Measurements from ENCODE around the gene INF2.
"Not testable (repeated sequence)": the region's sequence is repeated elsewhere in the genome, so short reads cannot be mapped to it uniquely, and the experiment has no call there.

INF2 gene

DNA sequence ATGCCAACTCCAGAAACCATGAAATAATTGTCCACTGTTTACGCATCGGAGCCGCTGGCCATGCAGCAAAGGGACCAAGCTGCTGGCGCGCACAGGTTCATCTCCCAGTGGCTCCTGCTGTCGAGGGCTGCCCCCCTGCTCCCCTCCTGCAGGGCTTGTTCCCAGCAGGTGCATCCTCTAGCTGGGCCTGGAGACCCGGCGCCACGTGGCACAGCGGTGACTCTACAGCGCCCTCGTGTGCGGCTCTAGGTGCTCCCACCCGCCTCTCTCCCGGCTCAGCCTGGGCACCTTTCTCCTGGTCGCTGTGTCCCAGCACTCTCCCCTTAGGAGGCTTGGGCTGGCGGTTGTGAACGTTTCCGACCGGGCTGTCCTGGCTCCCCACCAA lies 37.5 kb upstream of the INF2 start:
- no peak for DNase-seq
- H3K27ac ChIP-seq (ENCODE audit: insufficient read depth in 1 of 2, low read depth in 1 of 2, low read length in 2 of 2, poor library complexity in 1 of 2, severe bottlenecking in 2 of 2): no peak overlapping the region
- 92% methylated on average over 20 of the region's 20 CpGs for WGBS (ENCODE audit: insufficient coverage)
- peaks cover 0 to 27% (median 14%) of the 10 kb centered on the region in 5 experiments for H3K9me3 ChIP-seq (ENCODE audit: control extremely low read depth in 1 of 5, control insufficient read depth in 4 of 5, insufficient read depth in 2 of 5, low read depth in 1 of 5, low read length in 4 of 5)
- ChIA-PET POLR2A (interaction anchor here (0.5 kb wide), 1 partner anchor 221 kb away, joined by 3 read pairs; no protein-coding TSS in a partner anchor), CTCF (interaction anchor here (0.6 to 2.4 kb wide), 9 partner anchors 8 to 59 kb away, joined by 3 to 13 read pairs (median 3); no protein-coding TSS in a partner anchor)
- H3K4me1 ChIP-seq (ENCODE audit: control extremely low read depth in 1 of 4, control insufficient read depth in 4 of 4, insufficient read depth in 4 of 4, low read length in 3 of 4): peaks cover 0 to 35% (median 25%) of the 10 kb centered on the region in 4 experiments
- no peaks in the 10 kb centered on the region for H3K27me3 ChIP-seq (replicated peaks in 2 of 5; ENCODE audit: control insufficient read depth in 4 of 5, insufficient read depth in 5 of 5, low read length in 4 of 5)
- H3K36me3 ChIP-seq (ENCODE audit: control insufficient read depth in 4 of 4, insufficient read depth in 4 of 4, low read length in 3 of 4): no peaks in the 10 kb centered on the region
- H3K4me3 ChIP-seq (ENCODE audit: control insufficient read depth in 1 of 7, extremely low read depth in 1 of 7, insufficient read depth in 4 of 7, low read depth in 2 of 7, low read length in 6 of 7): no peak overlapping the region

DNA sequence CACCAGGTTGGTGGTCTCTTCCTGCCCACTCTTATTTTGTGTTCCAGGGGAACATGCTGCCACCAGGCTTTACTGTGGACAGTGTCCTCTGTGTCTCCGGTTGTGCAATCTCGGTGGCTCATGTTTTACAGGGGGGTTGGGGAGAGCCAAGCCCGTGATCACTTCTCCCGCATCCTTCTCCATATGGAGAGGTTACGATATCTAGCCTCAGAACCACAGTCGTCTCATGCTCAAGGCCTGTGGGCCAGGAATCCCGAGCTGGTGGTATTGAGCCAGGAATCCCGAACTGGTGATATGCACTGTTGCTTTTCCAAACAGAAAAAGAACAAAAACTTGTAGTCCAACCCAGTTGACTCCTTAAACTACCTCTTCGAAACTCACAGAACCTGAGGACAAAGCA lies 37.0 kb upstream of the INF2 start:
- no peak overlapping the region for H3K4me3 ChIP-seq (ENCODE audit: control insufficient read depth in 1 of 7, extremely low read depth in 1 of 7, insufficient read depth in 4 of 7, low read depth in 2 of 7, low read length in 6 of 7)
- ChIA-PET POLR2A (interaction anchor here (0.5 kb wide), 1 partner anchor 221 kb away, joined by 3 read pairs; no protein-coding TSS in a partner anchor), CTCF (interaction anchor here (0.6 to 2.4 kb wide), 4 partner anchors 26 to 58 kb away, joined by 3 to 13 read pairs (median 6); no protein-coding TSS in a partner anchor)
- WGBS (ENCODE audit: insufficient coverage): 98% methylated on average over 9 of the region's 9 CpGs
- peaks cover 0 to 27% (median 14%) of the 10 kb centered on the region in 5 experiments for H3K9me3 ChIP-seq (ENCODE audit: control extremely low read depth in 1 of 5, control insufficient read depth in 4 of 5, insufficient read depth in 2 of 5, low read depth in 1 of 5, low read length in 4 of 5)
- peaks cover 0 to 36% (median 28%) of the 10 kb centered on the region in 4 experiments for H3K4me1 ChIP-seq (ENCODE audit: control extremely low read depth in 1 of 4, control insufficient read depth in 4 of 4, insufficient read depth in 4 of 4, low read length in 3 of 4)
- H3K36me3 ChIP-seq (ENCODE audit: control insufficient read depth in 4 of 4, insufficient read depth in 4 of 4, low read length in 3 of 4): no peaks in the 10 kb centered on the region
- DNase-seq: no peak
- no peak overlapping the region for H3K27ac ChIP-seq (ENCODE audit: insufficient read depth in 1 of 2, low read depth in 1 of 2, low read length in 2 of 2, poor library complexity in 1 of 2, severe bottlenecking in 2 of 2)
- H3K27me3 ChIP-seq (replicated peaks in 2 of 5; ENCODE audit: control insufficient read depth in 4 of 5, insufficient read depth in 5 of 5, low read length in 4 of 5): no peaks in the 10 kb centered on the region

DNA sequence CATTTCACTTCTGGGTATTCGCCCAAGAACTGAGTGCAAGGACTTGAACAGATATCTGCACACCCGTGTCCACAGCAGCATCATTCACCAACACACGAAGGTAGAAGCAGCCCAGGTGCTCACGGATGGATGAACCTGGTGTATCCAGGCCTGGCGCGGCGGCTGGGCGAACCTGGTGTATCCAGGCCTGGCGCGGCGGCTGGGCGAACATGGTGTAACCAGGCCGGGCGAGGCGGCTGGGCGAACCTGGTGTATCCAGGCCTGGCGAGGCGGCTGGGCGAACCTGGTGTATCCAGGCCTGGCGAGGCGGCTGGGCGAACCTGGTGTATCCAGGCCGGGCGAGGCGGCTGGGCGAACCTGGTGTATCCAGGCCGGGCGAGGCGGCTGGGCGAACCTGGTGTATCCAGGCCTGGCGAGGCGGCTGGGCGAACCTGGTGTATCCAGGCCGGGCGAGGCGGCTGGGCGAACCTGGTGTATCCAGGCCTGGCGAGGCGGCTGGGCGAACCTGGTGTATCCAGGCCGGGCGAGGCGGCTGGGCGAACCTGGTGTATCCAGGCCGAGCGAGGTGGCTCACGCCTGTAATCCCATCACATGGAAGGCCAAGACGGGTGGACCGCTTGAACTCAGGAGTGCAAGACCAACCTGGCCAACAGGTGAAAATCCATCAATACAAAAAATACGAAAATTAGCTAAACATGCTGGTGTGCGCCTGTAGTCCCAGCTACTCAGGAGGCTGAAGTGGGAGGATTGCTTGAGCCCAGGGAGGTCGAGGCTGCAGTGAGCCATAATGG lies 36.1 kb upstream of the INF2 start:
- H3K36me3 ChIP-seq (ENCODE audit: control insufficient read depth in 4 of 4, insufficient read depth in 4 of 4, low read length in 3 of 4); H3K4me3 ChIP-seq (ENCODE audit: control insufficient read depth in 1 of 7, extremely low read depth in 1 of 7, insufficient read depth in 4 of 7, low read depth in 2 of 7, low read length in 6 of 7); POLR2A ChIA-PET; H3K27ac ChIP-seq (ENCODE audit: insufficient read depth in 1 of 2, low read depth in 1 of 2, low read length in 2 of 2, poor library complexity in 1 of 2, severe bottlenecking in 2 of 2); H3K27me3 ChIP-seq (replicated peaks in 2 of 5; ENCODE audit: control insufficient read depth in 4 of 5, insufficient read depth in 5 of 5, low read length in 4 of 5); DNase-seq: not testable (repeated sequence)
- 98% methylated on average over 25 of the region's 52 CpGs for WGBS (ENCODE audit: insufficient coverage)
- Histone ChIP-seq H3K4me1 (ENCODE audit: control extremely low read depth in 1 of 4, control insufficient read depth in 4 of 4, insufficient read depth in 4 of 4, low read length in 3 of 4) (peaks cover 3 to 37% (median 33%) of the 10 kb centered on the region in 4 experiments), H3K9me3 (ENCODE audit: control extremely low read depth in 1 of 5, control insufficient read depth in 4 of 5, insufficient read depth in 2 of 5, low read depth in 1 of 5, low read length in 4 of 5) (peaks cover 0 to 27% (median 14%) of the 10 kb centered on the region in 5 experiments)
- CTCF ChIA-PET: interaction anchor here (1.1 to 2.8 kb wide), 4 partner anchors 22 to 55 kb away, joined by 3 to 13 read pairs (median 8); no protein-coding TSS in a partner anchor

GRCh38 chr14:104654119-104654518 lies 35.3 kb upstream of the INF2 start:
- peaks cover 0 to 27% (median 14%) of the 10 kb centered on the region in 5 experiments for H3K9me3 ChIP-seq (ENCODE audit: control extremely low read depth in 1 of 5, control insufficient read depth in 4 of 5, insufficient read depth in 2 of 5, low read depth in 1 of 5, low read length in 4 of 5)
- peaks cover 3 to 44% (median 41%) of the 10 kb centered on the region in 4 experiments for H3K4me1 ChIP-seq (ENCODE audit: control extremely low read depth in 1 of 4, control insufficient read depth in 4 of 4, insufficient read depth in 4 of 4, low read length in 3 of 4)
- WGBS (ENCODE audit: insufficient coverage): 98% methylated on average over 6 of the region's 6 CpGs
- DNase-seq: no peak
- ChIA-PET POLR2A (no interaction called here), CTCF (interaction anchor here (1.1 to 2.8 kb wide), 3 partner anchors 11 to 23 kb away, joined by 3 to 8 read pairs (median 6); no protein-coding TSS in a partner anchor)
- no peaks in the 10 kb centered on the region for H3K36me3 ChIP-seq (ENCODE audit: control insufficient read depth in 4 of 4, insufficient read depth in 4 of 4, low read length in 3 of 4)
- no peak overlapping the region for H3K27ac ChIP-seq (ENCODE audit: insufficient read depth in 1 of 2, low read depth in 1 of 2, low read length in 2 of 2, poor library complexity in 1 of 2, severe bottlenecking in 2 of 2)
- no peak overlapping the region for H3K4me3 ChIP-seq (ENCODE audit: control insufficient read depth in 1 of 7, extremely low read depth in 1 of 7, insufficient read depth in 4 of 7, low read depth in 2 of 7, low read length in 6 of 7)
- H3K27me3 ChIP-seq (replicated peaks in 2 of 5; ENCODE audit: control insufficient read depth in 4 of 5, insufficient read depth in 5 of 5, low read length in 4 of 5): no peaks in the 10 kb centered on the region

DNA sequence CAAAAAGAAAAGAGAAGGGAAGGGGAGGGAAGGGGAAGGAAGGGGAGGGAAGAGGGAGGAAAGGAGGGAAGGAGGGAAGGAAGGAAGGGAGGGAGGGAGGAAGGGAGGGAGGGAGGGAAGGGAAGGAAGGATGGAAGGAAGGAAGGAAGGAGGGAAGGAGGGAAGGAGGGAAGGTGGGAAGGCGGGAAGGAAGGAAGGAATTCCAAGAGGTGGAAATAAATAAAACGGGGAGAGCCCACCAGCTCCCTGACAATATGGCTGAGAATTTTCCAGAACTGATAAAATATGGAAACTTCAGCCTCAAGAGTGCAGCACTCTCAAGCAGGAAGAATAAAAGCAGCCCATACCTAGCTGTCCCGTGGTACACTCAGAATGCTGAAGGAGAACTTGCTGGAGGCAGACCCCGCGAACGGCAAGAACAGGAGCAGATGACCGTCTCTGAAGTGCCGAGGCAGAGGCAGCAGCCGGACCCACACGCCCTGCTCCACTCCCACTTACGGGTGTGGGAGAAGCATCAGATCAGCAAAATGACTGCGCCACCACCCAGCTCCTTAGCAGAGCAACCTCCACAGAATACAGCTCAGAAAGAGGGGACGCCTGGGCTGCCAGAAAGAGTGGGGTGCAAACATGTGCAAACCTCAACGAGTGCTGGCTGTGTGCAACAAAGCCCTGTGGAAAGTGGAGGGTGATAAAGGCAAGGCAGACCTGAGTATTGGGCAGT lies 34.1 kb upstream of the INF2 start:
- 98% methylated on average over 14 of the region's 14 CpGs for WGBS (ENCODE audit: insufficient coverage)
- peaks cover 3 to 51% (median 46%) of the 10 kb centered on the region in 4 experiments for H3K4me1 ChIP-seq (ENCODE audit: control extremely low read depth in 1 of 4, control insufficient read depth in 4 of 4, insufficient read depth in 4 of 4, low read length in 3 of 4)
- no peaks in the 10 kb centered on the region for H3K27me3 ChIP-seq (replicated peaks in 2 of 5; ENCODE audit: control insufficient read depth in 4 of 5, insufficient read depth in 5 of 5, low read length in 4 of 5)
- H3K27ac ChIP-seq (ENCODE audit: insufficient read depth in 1 of 2, low read depth in 1 of 2, low read length in 2 of 2, poor library complexity in 1 of 2, severe bottlenecking in 2 of 2): no peak overlapping the region
- CTCF ChIA-PET: interaction anchor here (1.8 to 2.8 kb wide), 5 partner anchors 9 to 53 kb away, joined by 6 to 12 read pairs (median 6); no protein-coding TSS in a partner anchor
- H3K36me3 ChIP-seq (ENCODE audit: control insufficient read depth in 4 of 4, insufficient read depth in 4 of 4, low read length in 3 of 4): no peaks in the 10 kb centered on the region
- H3K4me3 ChIP-seq (ENCODE audit: control insufficient read depth in 1 of 7, extremely low read depth in 1 of 7, insufficient read depth in 4 of 7, low read depth in 2 of 7, low read length in 6 of 7): no peak overlapping the region
- no peak for DNase-seq
- POLR2A ChIA-PET: no interaction called here
- H3K9me3 ChIP-seq (ENCODE audit: control extremely low read depth in 1 of 5, control insufficient read depth in 4 of 5, insufficient read depth in 2 of 5, low read depth in 1 of 5, low read length in 4 of 5): peaks cover 0 to 27% (median 14%) of the 10 kb centered on the region in 5 experiments

GRCh38 chr14:104656014-104656714 lies 33.3 kb upstream of the INF2 start:
- Histone ChIP-seq H3K27ac (ENCODE audit: insufficient read depth in 1 of 2, low read depth in 1 of 2, low read length in 2 of 2, poor library complexity in 1 of 2, severe bottlenecking in 2 of 2) (no peak overlapping the region), H3K36me3 (ENCODE audit: control insufficient read depth in 4 of 4, insufficient read depth in 4 of 4, low read length in 3 of 4) (no peaks in the 10 kb centered on the region), H3K4me3 (ENCODE audit: control insufficient read depth in 1 of 7, extremely low read depth in 1 of 7, insufficient read depth in 4 of 7, low read depth in 2 of 7, low read length in 6 of 7) (no peak overlapping the region), H3K27me3 (replicated peaks in 2 of 5; ENCODE audit: control insufficient read depth in 4 of 5, insufficient read depth in 5 of 5, low read length in 4 of 5) (no peaks in the 10 kb centered on the region), H3K9me3 (ENCODE audit: control extremely low read depth in 1 of 5, control insufficient read depth in 4 of 5, insufficient read depth in 2 of 5, low read depth in 1 of 5, low read length in 4 of 5) (peaks cover 0 to 27% (median 14%) of the 10 kb centered on the region in 5 experiments), H3K4me1 (ENCODE audit: control extremely low read depth in 1 of 4, control insufficient read depth in 4 of 4, insufficient read depth in 4 of 4, low read length in 3 of 4) (peaks cover 3 to 54% (median 48%) of the 10 kb centered on the region in 4 experiments)
- 92% methylated on average over 21 of the region's 29 CpGs for WGBS (ENCODE audit: insufficient coverage)
- DNase-seq: no peak
- CTCF ChIA-PET: interaction anchor here (1.2 to 2.8 kb wide), 6 partner anchors 9 to 52 kb away, joined by 3 to 12 read pairs (median 6); no protein-coding TSS in a partner anchor
- POLR2A ChIA-PET: no interaction called here
